ENCODE results near the gene COL27A1.

DNA sequence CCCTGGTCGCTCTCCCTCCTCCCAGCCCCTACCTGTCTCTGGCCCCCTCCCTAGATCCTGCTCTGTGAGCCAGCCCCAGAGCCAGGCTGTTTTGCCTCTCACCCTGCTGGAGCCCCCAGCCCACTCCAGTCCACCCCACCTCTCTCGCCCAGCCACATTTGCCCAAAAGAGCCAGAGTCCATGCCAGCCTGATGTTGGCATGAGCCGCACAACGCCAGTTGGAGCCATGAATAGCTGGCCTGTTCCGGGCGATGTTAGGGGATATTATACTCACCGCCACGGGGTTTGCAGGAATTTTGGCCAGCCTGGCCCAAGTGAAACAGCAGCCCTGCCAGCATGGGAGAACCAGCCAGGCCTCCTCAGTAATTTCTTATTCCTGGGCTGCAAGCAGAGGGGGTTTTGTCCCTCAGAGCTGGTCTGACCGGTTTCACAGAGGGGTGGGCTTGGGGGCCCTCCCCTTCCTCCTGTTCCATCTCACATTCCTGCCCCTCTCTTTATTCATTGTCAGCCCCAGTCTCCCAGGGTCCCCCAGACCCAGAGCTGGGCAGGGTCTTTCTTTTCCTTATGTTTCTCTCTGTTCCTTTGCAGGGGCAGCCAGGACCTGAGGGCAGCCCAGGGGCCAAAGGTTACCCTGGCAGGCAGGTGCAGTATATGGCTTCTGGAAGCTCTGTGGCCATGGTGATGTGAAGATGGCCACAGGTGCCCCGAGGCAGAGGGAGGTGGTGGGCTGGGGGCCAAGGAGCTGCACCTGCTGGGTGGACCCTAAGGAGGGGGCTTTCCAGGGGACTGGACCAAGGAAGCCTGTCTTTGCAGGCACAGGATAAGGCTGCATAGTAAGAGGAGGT is 50.1 kb downstream of the COL27A1 start:
- TF ChIP-seq, protein P1, sequence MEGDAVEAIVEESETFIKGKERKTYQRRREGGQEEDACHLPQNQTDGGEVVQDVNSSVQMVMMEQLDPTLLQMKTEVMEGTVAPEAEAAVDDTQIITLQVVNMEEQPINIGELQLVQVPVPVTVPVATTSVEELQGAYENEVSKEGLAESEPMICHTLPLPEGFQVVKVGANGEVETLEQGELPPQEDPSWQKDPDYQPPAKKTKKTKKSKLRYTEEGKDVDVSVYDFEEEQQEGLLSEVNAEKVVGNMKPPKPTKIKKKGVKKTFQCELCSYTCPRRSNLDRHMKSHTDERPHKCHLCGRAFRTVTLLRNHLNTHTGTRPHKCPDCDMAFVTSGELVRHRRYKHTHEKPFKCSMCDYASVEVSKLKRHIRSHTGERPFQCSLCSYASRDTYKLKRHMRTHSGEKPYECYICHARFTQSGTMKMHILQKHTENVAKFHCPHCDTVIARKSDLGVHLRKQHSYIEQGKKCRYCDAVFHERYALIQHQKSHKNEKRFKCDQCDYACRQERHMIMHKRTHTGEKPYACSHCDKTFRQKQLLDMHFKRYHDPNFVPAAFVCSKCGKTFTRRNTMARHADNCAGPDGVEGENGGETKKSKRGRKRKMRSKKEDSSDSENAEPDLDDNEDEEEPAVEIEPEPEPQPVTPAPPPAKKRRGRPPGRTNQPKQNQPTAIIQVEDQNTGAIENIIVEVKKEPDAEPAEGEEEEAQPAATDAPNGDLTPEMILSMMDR (IDR thresholded peaks at IDR 0.05) = no peak
- TF ChIP-seq EP300 (IDR thresholded peaks at IDR 0.05) = no peak
